HG03520 (cell line): ENCODE data around the gene EFNB2.

ENCODE experiments used
- ATAC-seq: cut with Tn5 transposase; IDR thresholded peaks from one replicate; pipeline ENCODE4 v1.9.1; 2021; ENCODE audit warnings: mild to moderate bottlenecking, moderate library complexity; ENCODE audit not compliant: unreplicated experiment

EFNB2 gene

DNA sequence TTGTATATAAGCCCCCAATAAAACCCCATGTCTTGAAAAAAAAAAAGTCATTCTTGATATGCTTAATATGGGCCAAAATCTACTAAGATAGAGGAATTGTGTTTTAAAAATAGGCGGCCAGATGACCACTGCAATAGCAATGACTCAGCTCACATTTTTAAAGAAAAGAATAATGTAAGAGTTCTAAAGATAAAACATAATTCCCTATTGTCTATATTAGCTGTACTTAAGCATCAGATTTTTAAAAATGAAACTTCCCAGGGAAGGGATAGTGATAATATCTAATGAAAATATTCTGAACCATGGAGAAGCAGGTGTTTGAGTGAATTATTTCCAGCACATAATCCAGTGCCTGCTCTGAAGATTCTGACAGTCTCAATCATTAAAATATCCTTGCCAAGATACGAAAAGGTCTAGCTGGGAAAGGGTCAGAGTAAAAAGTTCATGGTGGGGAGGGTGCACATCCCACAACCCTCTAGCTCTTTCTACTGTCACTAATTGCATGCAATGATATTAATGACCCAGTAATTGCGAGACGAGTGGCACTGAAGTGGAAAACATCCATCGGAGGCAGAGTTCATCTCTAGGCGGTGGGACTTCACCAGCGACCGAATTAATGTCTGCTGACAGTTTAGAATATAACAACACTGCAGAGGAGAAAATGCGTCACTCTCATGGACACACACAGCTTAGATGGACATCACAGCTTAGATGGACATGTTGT is 31.6 kb downstream of the EFNB2 start:
- no peak for ATAC-seq

DNA sequence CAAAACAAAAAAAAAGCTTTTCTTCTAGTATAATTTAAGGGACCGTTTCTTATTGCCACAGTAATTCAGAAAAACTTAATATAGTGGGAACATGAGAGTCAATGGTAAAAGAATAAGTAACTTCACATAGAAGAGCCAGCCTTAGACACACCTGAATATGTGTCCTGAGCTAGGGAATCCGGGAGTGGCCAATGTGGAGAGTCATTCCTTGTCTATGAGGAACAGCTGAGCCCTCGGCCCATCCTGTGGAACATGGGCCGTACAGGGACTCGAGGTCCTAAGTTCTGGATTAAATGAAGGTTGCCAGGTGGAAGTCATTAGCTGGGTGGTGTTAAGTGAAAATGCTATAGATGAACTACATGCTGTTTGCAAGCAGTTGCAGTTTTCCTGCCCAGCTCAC is 32.2 kb downstream of the EFNB2 start:
- ATAC-seq: no peak

DNA sequence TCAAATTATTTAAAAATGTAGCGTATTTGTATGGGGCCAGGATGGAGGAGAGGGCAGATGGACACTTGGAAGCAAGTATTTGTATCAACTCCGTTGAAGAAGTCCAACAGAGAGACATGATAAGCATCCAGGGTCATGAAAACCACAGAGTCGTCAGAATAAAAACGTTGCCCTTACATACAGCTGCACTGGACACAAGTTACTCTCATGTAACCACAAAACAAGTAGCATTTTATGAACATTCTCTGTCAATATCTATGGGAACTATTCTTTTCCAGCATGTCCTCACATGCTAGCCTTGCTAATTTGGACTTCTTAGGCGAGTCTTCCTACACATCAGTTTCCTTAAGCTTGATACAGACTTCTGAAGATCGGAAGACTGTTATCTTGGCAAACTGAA is 35.0 kb downstream of the EFNB2 start:
- ATAC-seq: no peak

DNA sequence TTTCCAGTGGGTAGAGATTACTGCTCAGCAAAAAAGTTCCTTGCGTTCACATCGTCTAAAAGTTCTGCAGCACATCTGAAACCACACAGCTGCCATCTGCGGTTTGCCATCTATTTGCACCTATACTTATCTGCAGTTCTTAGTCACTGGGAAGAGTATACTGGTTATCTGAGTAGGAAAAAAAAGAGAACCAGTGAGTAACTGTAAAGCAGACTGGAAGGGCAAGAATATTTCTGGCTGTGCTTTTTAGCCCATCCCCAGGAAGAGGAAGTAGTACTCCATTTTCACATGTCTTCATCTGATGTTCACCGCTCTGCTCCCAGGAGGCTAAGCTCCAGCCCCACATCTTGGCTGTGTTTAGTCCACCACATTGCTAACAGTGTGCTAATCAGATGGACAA is 35.6 kb downstream of the EFNB2 start:
- peak; percentile 66 for ATAC-seq

DNA sequence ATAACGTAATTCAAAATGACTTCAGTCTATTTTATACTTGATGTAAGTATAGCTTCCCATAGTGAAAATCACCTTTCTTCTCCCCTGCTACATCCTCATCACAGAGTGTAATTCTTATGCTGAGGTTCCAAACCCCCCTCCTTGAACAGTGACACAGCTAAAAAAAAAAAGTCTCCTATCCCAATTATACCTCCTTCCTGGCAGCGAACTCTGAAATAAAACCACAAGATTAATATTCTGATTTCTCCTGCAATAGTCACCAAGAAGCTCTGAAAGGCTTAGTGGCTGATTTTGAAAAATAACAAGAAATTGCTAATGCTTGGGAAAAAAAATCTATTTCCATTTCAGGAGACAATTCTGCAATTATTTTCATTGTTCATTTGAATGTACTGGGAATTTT is 36.3 kb downstream of the EFNB2 start:
- ATAC-seq: no peak

DNA sequence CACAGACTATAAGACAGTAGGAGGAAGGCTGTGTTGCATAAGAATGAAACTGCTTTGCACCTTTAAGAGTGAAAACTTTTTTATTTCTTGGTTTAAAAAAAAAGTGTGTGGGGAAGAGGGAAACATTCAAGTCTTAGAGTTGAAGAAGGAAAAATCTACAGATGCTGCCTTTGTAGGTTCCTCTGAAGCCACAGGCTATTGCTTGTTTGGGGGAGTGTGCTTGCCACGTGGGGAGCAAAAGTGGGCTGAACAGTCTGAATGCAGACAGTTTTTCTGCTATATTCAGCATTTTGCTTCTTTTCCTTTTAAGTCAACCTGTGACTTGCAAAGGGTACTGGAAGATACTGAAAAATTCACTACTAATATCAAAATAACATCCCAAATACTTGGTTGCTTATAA is 36.9 kb downstream of the EFNB2 start:
- ATAC-seq: no peak

DNA sequence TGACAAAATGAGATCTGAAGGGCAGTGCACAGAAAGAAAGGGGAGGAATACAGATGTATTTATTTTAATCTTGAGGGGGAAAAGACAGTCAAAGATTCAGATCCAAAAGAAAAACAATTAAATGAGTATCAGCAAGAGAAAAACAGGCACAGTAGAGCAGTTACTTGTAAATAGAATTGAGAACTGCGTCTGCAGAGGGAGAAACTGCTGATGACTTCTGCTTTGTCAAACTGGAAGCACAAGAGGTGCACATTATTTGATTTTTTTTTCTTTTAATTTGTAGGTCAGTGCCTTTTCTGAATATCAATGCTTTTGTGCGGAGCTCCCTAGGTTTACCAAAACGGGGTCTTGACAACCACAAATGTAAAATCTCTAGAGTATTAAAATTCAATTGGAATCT is 37.3 kb downstream of the EFNB2 start:
- no peak for ATAC-seq

DNA sequence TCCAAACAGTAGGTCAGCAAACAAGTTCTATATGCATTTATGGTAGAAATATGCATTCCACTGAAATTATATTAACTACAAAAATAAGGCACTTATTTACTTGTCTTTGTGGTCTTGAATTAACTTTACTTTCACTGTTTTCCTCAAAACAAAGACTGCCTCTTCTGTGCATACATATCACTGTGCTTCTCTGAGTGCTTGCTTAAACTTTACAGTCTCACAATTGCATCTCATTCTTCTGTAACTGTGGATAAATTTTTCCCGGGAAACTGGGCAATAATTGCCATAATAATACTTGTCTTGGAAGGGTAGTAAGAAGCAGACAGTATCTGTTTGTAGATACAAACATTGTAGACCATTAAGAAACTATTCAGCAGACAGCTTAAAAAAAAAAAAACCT is 38.4 kb downstream of the EFNB2 start:
- ATAC-seq: no peak

DNA sequence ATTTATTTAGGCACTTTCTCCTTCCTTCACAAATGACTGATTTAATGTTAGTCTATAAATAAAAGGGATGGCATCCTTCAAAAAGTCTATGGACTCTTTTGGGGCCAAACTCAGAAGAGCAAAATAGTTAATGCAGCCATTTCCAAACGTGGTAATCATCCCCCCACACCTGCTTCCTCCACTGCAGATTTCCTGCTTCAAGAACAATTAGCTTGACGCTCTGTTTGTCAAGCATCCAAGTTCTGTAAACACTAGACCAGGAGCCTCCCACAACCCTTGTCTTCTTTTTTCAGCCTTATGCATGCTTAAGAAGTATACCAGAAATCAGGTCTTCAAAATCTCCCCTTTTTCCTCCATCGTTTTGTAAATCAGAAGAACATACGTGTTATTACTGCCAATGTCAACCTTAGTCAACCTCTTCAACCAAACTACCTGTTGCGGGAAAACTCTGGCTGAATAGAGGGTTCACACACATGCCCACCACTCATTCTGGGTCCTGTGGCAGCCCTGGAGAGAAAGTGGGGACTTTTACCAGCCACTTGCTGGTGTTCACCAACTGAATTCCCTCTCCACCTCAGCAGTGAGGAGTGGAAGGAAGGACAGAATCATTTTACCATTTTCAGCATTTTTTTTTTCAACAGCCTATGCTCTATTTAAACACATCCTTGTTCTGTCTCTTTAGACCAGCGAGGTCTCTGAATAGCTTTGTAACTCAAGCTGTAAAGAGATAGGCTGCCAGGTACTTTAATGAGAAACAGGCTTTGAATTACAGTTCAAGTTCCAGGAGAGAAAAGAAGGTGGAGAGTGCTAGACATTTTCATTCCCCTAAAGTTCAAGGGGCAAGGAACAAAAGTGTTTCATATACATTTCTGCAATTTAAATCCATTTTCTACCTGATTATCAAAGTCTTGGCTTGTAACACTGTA is 39.1 kb downstream of the EFNB2 start:
- ATAC-seq: no peak

DNA sequence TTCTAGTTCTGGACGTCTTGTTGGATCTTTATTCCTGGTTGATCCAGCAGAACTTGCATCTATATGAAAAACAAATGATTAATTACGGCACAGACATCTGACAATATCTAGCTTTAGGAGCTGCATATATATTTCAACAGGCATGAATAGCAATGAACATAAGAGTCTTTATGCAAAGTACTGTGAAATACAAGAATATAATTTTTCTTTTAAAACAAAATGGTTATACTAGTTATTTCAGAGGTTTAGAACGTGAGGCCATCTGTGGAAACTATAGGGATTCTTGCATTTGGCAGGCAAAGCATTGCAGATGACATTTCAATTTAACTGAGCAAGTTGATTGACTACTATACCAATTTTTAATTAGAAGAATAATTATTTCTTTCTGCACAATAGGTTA is 40.5 kb downstream of the EFNB2 start:
- ATAC-seq: no peak

DNA sequence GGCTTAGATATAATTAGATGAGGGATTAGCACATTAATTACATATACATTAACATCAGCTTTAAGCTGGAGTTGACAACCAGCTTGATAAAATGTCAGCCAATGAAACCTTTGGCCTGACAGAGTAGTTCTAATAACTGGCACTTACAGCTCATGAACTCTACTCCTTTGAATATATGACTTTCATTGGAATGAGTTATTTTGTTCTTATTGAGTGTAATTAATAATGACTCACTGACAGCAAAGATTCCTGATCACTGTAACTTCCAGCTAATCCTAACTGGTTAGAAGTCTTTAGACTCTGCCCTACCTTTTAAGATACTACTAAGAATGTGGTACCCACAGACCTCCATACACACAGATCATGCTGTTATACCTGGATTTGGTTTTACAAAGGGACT is 41.0 kb downstream of the EFNB2 start:
- ATAC-seq: no peak

DNA sequence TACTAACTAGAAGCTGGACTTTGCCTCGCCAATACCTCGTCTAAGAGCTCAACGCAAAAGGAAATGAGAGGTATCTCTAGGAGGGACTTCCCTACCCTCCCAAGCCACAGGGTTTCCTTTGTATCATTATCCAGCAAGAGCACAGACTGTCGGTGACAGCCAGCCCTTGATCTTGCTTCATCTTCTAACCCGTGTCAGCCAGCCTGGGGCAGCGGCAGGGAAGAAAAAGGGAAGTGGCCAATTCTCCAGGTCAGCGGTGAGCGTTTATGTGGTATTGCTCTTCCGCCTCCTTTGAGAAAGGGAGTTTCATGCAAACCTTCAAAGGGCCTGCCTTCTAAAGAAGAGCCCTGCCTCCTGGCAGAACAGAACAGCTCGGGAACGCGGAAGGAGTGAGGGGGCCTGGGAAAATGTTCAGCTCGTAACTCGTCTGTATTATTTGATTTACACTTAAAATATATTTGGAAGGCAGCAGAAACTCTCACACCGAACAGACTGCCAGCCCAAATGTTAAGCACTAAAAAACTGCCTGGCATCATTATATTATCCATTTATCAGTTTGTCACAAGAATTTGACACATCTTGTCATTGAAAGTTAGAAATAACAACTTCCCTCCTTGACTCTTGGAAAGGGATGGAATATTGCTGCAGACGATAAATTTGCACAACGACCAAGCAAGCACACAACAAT is 41.8 kb downstream of the EFNB2 start:
- ATAC-seq: peak; percentile 65

DNA sequence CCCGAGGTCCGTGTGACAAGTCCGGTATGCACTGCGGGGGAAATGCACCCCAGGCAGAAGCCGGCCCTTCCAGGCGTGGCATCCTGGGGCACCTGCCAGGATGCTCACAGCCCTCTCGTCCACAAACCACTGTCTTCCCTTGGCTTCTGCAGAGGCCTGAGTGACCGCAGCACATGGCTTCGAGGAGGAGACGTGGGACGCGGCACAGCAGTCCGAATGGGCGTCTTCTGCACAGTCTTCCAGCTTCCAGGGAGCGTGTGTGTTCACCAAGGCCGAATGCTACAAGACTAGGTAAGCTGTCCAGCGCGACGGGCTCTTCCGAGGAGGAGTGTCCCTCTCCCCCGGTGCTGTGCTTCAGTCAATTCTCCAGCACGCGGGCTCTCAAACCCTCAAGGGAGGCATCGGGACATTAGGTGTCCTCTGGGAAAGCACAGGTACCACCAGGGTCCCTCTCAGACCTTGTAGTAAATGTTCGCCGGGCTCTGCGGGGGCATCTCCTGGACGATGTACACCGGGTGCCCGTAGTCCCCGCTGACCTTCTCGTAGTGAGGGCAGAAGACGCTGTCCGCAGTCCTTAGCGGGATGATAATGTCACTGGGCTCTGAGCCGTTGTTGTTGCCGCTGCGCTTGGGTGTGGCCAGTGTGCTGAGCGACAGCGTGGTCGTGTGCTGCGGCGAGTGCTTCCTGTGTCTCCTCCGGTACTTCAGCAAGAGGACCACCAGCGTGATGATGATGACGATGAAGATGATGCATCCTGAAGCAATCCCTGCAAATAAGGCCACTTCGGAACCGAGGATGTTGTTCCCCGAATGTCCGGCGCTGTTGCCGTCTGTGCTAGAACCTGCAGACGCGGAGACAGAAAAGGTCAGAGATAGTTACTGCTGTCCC is 42.6 kb downstream of the EFNB2 start:
- ATAC-seq: no peak

DNA sequence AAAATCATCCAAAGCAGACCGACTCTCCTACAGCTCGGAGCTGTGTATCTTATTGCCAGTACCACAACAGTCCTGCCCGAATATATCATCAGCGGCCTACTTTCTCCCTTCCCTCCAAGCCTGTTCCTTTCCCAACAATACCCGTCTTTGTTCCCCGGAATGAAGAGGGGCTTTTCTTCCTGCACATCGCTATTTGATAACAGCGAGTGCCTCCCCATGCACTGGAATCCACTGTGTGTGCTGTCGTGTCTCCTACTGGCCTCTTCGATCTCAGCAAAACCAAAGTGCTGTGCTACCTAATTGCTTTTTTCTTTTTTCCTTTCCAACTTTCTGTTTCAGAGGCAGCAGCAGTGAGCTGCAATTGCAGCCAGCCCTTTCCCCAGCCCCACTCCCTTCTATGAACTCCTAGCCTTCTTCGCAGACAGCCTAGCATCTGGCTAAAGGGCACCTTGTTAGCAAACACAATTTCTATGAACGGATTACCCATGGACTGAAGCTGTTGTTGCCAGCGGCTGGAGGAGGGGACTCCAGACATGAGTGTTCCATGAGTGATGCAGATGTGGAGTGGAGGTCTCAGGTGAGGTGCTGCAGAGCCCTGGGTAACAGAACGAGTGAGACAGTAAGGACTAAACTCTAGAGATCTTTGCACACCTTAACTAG is 43.4 kb downstream of the EFNB2 start:
- ATAC-seq: no peak

DNA sequence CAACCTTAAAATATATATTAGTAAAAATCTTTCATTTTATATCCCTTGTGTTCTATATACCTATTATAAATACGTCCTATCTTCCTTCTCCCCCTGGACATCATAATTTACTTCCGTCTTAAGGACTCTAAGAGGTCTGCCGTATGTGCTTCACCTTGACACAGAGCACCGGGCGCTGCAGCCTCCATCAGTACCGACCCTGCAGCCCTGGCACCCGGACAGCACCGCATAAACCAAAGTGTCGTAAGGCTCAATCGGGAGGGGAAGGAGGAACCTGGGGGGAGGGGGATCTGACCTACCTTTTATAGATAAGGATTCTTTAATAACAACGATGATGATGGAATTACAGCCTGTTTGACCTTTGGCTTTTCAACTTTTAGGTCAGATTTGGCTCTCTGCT is 44.0 kb downstream of the EFNB2 start:
- ATAC-seq: no peak

DNA sequence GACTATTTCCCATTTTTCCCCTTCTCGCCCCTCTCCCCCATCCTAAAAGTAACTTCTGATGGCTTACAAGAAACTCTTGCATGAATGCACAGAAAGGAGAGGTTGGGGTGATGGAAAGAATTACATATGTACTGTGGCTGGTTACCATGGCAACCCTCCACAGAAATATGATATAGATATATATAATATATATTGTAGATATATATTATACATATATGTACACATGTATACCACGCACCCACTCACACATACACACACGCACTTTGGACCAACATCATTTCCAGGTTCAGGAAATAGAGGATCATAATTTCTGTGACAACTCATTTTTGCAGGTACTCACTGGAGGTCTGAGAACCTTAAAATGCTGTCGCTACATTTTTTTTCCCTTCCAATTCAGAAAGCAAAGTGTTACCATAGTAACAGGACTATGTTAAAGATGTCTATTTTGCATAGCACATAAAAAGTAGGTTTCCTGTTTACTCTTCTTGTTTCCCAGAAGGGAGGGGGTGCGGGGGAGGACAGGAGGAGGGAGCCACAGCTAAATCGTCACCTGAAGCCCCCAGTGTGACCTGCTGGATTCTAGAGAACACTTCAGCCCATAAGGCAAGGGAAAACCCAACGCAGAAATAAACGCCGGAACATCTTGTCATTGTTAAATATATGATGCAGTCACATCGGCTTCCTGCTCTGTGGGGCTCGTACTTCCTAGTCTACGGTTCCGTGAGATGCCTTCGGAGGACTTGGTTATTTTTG is 44.7 kb downstream of the EFNB2 start:
- peak; percentile 37 for ATAC-seq

DNA sequence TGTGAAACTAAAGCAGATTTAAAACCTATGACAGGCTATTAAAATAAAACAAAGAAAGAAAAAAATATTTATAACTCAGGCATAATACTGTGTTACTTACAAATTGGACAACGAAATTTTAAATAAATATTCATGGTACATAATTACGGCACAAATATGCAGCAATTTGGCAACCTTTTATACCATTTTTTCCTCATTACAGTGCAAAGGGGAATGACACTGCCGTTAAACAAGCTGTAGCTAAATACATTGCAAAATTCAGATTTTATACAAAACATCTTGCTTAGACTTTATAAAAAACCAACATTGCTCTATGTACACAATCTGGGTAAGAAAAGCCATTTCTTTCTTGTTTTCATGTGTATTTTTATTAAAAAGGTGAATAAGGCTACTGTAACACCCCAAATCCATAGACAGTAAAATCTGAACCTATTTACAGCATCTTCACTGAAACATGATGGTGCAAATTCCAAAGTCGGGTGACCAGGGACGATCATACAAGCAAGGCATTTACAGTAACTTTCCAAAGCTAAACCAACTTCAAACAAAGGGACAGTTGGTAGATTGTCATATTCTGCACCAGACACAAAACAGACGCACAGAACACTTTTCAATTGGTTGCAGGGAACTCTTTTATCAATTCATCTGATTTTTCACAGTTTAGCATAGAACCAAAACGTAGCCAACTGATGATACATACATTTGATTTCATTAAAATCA is 45.5 kb downstream of the EFNB2 start:
- no peak for ATAC-seq

DNA sequence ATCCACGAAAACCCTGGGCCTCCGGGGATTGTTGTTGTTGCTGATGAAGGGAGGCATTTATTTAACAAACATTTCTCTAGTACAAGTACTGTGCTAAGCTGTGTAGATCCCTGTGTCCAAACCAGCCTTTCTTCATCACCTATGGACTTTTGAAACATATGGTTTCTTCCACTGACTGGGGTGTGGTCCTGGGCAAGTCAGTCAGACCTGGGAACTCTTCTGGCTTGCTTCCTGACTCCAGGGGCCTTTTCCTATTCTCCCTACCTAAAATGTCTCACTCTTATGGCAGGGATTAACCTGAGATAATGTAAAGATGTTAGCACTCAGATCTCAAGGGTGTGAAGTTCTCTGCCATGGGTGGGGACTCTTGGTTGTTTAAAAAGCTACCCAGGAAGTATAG is 46.8 kb downstream of the EFNB2 start:
- no peak for ATAC-seq

DNA sequence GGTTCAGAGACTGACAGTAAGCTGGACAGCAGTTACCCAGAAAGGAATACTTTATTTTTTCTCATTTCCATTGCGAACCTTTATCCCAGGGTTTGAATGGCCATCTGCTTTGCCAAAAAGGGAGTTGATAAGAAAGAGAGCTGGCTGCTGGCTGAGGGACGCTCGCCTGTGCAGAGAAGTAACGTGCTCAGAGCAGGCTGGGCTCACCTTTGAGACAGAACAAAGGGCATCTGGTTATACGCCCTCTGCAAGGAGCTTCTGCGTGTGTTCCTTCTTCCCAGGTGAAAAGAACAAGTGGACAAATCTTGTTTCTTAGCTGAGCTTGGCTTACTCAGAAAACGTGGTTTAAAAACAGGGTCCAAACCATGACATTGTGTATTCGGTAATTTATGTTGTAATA is 47.4 kb downstream of the EFNB2 start:
- ATAC-seq: no peak
